NCI-H69 (cell line): ENCODE data around the gene CACNA1A.

Experiments used
- DNase-seq: peaks from one replicate; lab custom pipeline; 2025; lab: John Stamatoyannopoulos, UW

The CACNA1A gene

GRCh38 chr19:13163609-13164342 lies 342.5 kb downstream of the CACNA1A start:
- DNase-seq = peak; percentile 96

DNA sequence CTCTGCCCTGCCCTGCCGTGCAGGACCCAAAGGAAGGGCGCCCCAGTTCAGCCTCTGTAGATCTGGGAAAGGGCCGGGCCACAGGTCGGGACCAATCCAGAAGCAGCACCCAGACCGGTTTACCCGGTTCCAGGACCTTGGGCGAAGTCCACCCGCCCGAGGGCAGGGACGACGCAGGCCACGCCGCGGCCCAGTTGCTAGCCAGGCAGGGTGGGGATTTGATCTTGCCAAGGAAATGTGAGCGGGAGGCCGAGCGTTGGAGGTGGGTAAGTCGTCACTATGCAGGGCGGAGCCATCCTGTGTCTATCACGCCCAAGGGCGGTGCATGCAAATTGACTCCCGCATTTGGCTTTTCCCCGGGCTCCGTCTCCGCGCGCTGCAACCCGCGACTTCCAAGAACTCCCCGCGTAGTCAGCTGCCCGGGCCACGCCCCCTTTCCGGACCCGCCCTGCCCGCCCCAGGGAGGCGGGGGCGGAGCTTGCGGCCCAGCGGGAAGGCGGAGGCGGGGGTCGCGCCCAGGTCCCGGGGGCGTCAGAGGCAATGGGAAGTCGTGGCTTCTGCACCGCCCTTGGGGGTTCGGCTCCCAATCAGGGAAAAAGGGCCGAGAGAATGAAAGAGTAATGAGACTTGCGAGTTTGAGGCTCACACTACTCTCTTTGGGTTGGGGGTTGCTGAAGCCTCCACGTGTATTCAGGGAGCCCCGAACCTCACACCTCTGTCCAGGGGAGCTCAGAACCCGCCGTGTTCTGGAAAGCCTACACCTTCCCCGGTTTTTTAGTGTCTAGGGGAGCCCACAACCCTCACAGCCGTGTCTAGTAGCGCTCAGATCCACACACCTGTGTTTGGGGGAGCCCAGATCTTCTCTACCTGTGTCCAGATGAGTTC lies 343.3 kb downstream of the CACNA1A start:
- peak; percentile 99 for DNase-seq

GRCh38 chr19:13160557-13160956 lies 345.7 kb downstream of the CACNA1A start:
- DNase-seq = no peak

DNA sequence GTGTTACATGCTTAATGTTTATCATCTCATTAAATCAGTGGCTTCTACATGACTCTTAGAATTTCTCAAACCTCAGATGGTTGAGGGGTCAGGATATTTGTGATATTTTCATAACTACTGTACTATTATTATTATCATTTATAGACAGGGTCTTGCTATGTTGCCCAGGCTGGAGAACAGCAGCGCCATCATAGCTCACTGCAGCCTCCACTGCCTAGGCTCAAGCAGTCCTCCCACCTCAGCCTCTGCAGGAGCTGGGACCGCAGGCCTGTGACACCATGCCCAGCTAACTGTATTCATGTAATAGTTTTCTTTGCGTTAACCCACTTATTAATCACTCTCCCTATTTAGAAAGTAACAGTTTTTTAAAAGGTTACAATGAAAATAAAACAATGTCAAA lies 346.6 kb downstream of the CACNA1A start:
- DNase-seq = no peak
